DMS114 treated with DMSO at 0.1 percent for 48 hours (cell line): ENCODE data around the gene TRMT1.

Experiments used
- DNase-seq: peaks from one replicate; lab custom pipeline; 2025; ENCODE audit not compliant: unreplicated experiment; lab: John Stamatoyannopoulos, UW

Gene TRMT1

GRCh38 chr19:13074378-13074777, 42.2 kb downstream of the TRMT1 start:
- no peak for DNase-seq

- no peak for DNase-seq
Observed at GRCh38 chr19:13073263-13073662, 43.3 kb downstream of the TRMT1 start.

- no peak for DNase-seq
Observed at GRCh38 chr19:13072188-13072908, 44.2 kb downstream of the TRMT1 start.

- DNase-seq = no peak
Observed at GRCh38 chr19:13071444-13072187, 44.9 kb downstream of the TRMT1 start.

GRCh38 chr19:13070425-13071140, 46.0 kb downstream of the TRMT1 start:
- no peak for DNase-seq

- DNase-seq = no peak
Observed at GRCh38 chr19:13069415-13070359, 46.9 kb downstream of the TRMT1 start.

GRCh38 chr19:13068085-13068846, 48.3 kb downstream of the TRMT1 start:
- no peak for DNase-seq

- DNase-seq = no peak
Observed at GRCh38 chr19:13066933-13067807, 49.4 kb downstream of the TRMT1 start.

- DNase-seq = no peak
Observed at GRCh38 chr19:13066226-13066625, 50.3 kb downstream of the TRMT1 start.

GRCh38 chr19:13064092-13064489, 52.4 kb downstream of the TRMT1 start:
- no peak for DNase-seq

- no peak for DNase-seq
Observed at GRCh38 chr19:13063461-13064091, 53.0 kb downstream of the TRMT1 start.

GRCh38 chr19:13062317-13062716, 54.2 kb downstream of the TRMT1 start:
- no peak for DNase-seq

GRCh38 chr19:13060964-13061927, 55.3 kb downstream of the TRMT1 start:
- peak; percentile 48 for DNase-seq

- DNase-seq = no peak
Observed at GRCh38 chr19:13060233-13060963, 56.1 kb downstream of the TRMT1 start.

GRCh38 chr19:13058951-13059660, 57.4 kb downstream of the TRMT1 start:
- DNase-seq = no peak

- no peak for DNase-seq
Observed at GRCh38 chr19:13057744-13058143, 58.8 kb downstream of the TRMT1 start.
